Measurements from ENCODE around the gene CCDC169.

DNA sequence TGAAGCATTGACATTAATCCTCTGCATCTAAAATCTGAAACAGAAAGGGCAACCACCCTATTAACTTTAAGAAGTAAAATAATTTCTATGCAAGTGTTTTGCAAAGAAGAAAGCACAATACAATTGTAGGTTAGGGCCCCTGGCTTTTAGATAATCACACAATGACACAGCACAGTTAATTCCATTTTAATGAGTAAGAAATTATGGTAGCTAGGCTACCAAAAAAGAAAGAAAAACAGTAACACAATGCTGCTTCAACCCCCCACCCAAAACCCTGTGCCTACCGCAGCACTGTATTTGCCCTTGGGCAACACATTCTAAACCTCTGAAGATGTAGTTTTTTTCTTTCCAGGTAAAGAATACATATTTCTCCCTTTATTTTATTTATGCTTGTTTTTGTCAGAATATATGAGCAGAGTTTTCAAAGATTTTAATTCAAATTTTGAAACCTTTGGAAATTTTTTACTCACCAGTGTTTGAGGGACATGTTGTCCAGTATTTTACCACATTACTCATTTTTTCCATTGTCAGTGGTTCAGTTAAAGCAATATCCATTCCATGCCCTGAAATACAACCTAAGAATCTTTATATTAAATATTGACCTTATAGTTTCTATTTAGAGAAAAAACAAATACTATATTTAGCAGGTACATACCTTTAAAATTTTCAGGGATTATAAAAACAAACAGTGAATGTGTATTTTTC, 104.3 kb downstream of the CCDC169 start:
- TF ChIP-seq, protein P1, sequence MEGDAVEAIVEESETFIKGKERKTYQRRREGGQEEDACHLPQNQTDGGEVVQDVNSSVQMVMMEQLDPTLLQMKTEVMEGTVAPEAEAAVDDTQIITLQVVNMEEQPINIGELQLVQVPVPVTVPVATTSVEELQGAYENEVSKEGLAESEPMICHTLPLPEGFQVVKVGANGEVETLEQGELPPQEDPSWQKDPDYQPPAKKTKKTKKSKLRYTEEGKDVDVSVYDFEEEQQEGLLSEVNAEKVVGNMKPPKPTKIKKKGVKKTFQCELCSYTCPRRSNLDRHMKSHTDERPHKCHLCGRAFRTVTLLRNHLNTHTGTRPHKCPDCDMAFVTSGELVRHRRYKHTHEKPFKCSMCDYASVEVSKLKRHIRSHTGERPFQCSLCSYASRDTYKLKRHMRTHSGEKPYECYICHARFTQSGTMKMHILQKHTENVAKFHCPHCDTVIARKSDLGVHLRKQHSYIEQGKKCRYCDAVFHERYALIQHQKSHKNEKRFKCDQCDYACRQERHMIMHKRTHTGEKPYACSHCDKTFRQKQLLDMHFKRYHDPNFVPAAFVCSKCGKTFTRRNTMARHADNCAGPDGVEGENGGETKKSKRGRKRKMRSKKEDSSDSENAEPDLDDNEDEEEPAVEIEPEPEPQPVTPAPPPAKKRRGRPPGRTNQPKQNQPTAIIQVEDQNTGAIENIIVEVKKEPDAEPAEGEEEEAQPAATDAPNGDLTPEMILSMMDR (conservative IDR thresholded peaks at IDR 0.05): no peak
- TF ChIP-seq EZH2 (IDR thresholded peaks at IDR 0.05; ENCODE audit: low read depth): no peak

Data from PC-9 (cell line).